Mesenchymal stem cell (in vitro differentiated cells and primary cell): ENCODE data around the gene CTSF.
"Not testable (repeated sequence)": the region's sequence is repeated elsewhere in the genome, so short reads cannot be mapped to it uniquely, and the experiment has no call there.

Experiments
- DNase-seq: peaks from one replicate; pipeline ENCODE4 v3.0.0-alpha.2; 2013
- H2AFZ ChIP-seq: one replicate; pipeline ENCODE4 v1.6.1; 2013; ENCODE audit warnings: low read depth, mild to moderate bottlenecking, control low read depth, inconsistent platforms, low read length, moderate library complexity
- H2AK5ac ChIP-seq: 2 replicates; pipeline ENCODE4 v1.6.1; 2013; ENCODE audit warnings: low read length, moderate library complexity, mild to moderate bottlenecking, inconsistent platforms; ENCODE audit not compliant: severe bottlenecking
- H2BK120ac ChIP-seq: one replicate; pipeline ENCODE4 v1.6.1; 2013; ENCODE audit warnings: low read depth, mild to moderate bottlenecking, inconsistent platforms, low read length, moderate library complexity
- H2BK12ac ChIP-seq, 2 experiments: one replicate each; pipeline ENCODE4 v1.6.1; 2013; ENCODE audit warnings: inconsistent platforms in 2 of 2, low read length in 2 of 2, mild to moderate bottlenecking in 2 of 2, moderate library complexity in 2 of 2, control low read depth in 1 of 2
- H2BK15ac ChIP-seq: one replicate; pipeline ENCODE4 v1.6.1; 2013; ENCODE audit warnings: mild to moderate bottlenecking, low read depth, inconsistent platforms; ENCODE audit not compliant: poor library complexity, severe bottlenecking
- H2BK5ac ChIP-seq: 2 replicates; pipeline ENCODE4 v1.6.1; 2013; ENCODE audit warnings: low read depth, mild to moderate bottlenecking, low read length, control low read depth, inconsistent platforms; ENCODE audit not compliant: poor library complexity, severe bottlenecking
- H3K14ac ChIP-seq, 2 experiments: one replicate each; pipeline ENCODE4 v1.6.1; 2013; ENCODE audit warnings: inconsistent platforms in 2 of 2, low read length in 2 of 2, control low read depth in 1 of 2, mild to moderate bottlenecking in 1 of 2, moderate library complexity in 1 of 2
- H3K18ac ChIP-seq, 2 experiments: one replicate each; pipeline ENCODE4 v1.6.1; 2013; ENCODE audit warnings: inconsistent platforms in 2 of 2, low read length in 2 of 2, control low read depth in 1 of 2, low read depth in 1 of 2, mild to moderate bottlenecking in 1 of 2
- H3K23ac ChIP-seq, 2 experiments: one replicate each; pipeline ENCODE4 v1.6.1; 2013; ENCODE audit warnings: inconsistent platforms in 2 of 2, low read length in 2 of 2, mild to moderate bottlenecking in 2 of 2, moderate library complexity in 2 of 2, control low read depth in 1 of 2
- H3K27ac ChIP-seq: 2 replicates; pipeline ENCODE4 v1.5.1; 2013; ENCODE audit warnings: mild to moderate bottlenecking, moderate library complexity, low read length, control low read depth, inconsistent platforms; ENCODE audit not compliant: poor library complexity, severe bottlenecking
- H3K27me3 ChIP-seq, 2 experiments: 2 replicates each; pipeline versions ENCODE4 v1.6.1 to v1.7.0; 2013; ENCODE audit warnings: low read length in 2 of 2, mild to moderate bottlenecking in 2 of 2, moderate library complexity in 2 of 2, control low read depth in 1 of 2, inconsistent platforms in 1 of 2; ENCODE audit not compliant: control insufficient read depth in 1 of 2, insufficient read depth in 1 of 2
- H3K36me3 ChIP-seq, 2 experiments: 2 replicates each; pipeline versions ENCODE4 v1.6.1 to v1.7.0; 2013; ENCODE audit warnings: low read length in 2 of 2, control low read depth in 1 of 2, inconsistent platforms in 1 of 2, low read depth in 1 of 2, mild to moderate bottlenecking in 1 of 2; ENCODE audit not compliant: insufficient read depth in 2 of 2, control insufficient read depth in 1 of 2
- H3K4ac ChIP-seq, 2 experiments: one replicate each; pipeline ENCODE4 v1.6.1; 2013; ENCODE audit warnings: inconsistent platforms in 2 of 2, low read length in 2 of 2, mild to moderate bottlenecking in 2 of 2, moderate library complexity in 2 of 2, control low read depth in 1 of 2, low read depth in 1 of 2
- H3K4me1 ChIP-seq: 2 replicates; pipeline ENCODE4 v1.6.1; 2013; ENCODE audit warnings: low read depth, low read length, control low read depth; ENCODE audit not compliant: control insufficient read depth, insufficient read depth
- H3K4me2 ChIP-seq: 2 replicates; pipeline ENCODE4 v1.6.1; 2013; ENCODE audit warnings: low read length, mild to moderate bottlenecking, inconsistent platforms; ENCODE audit not compliant: poor library complexity, severe bottlenecking
- H3K4me3 ChIP-seq, 2 experiments: 2 replicates each; pipeline versions ENCODE4 v1.5.1 to v1.7.0; 2013; ENCODE audit warnings: low read length in 2 of 2, mild to moderate bottlenecking in 2 of 2, control low read depth in 1 of 2, low read depth in 1 of 2; ENCODE audit not compliant: insufficient read depth in 1 of 2
- H3K79me1 ChIP-seq: replicated peaks from 2 replicates; pipeline ENCODE4 v1.6.1; 2013; ENCODE audit warnings: mild to moderate bottlenecking, control low read depth, low read length, inconsistent platforms; ENCODE audit not compliant: poor library complexity, severe bottlenecking
- H3K9ac ChIP-seq: 2 replicates; pipeline ENCODE4 v1.7.0; 2013; ENCODE audit warnings: mild to moderate bottlenecking, low read length, moderate library complexity
- H3K9me3 ChIP-seq: 2 replicates; pipeline ENCODE4 v1.7.0; 2013; ENCODE audit warnings: mild to moderate bottlenecking, low read length; ENCODE audit not compliant: control insufficient read depth
- H4K8ac ChIP-seq: one replicate; pipeline ENCODE4 v1.6.1; 2013; ENCODE audit warnings: inconsistent platforms, mild to moderate bottlenecking, low read length, moderate library complexity
- H4K91ac ChIP-seq: one replicate; pipeline ENCODE4 v1.6.1; 2013; ENCODE audit warnings: mild to moderate bottlenecking, low read length, inconsistent platforms
- WGBS: methylation state at CpG from one replicate; pipeline ENCODE4 v1.1.7; 2013; ENCODE audit warnings: mixed read lengths; 5-methylcytosine and 5-hydroxymethylcytosine counted together

The CTSF gene

DNA sequence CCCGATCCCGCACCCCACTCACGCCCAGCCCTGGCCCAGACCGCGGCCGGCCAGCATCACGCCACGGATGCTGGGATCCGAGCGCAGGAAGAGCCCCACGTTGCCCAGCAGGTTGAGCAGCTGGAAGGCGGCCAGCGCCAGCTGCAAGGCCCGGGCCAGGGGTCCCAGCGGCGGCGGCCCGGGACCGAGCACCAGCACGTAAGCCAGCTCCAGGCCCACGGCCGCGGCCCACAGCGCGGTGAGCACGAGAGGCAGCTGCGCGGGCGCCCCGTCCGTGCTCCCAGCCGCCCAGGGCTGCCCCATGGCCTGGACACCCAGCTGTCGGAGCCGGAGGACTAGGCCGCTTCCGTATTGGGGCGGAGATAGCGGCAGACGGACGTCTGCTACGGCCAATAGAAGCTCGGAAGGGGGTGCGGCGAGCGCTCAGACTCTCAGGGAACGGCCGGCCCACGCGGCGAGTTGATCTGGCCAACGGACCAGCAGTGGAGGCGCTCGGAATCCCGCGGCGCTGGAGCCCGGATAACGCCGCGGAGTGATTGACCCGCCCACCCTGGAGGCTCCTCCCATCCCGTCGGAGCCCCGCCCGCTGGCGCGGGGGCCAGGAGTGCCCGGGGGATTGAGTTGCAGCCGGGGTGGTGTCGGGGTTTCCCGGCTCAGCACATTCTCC lies 22.6 kb downstream of the CTSF start, which contains the start of gene ZDHHC24:
Gene ZDHHC24, minus strand, starts transcription at position 348 of the 667 bp plus-strand sequence. Its CDS starts 45 bp downstream, at position 303.
- H3K4ac ChIP-seq, result peak within 1 kb of the TSS; percentile 32 to 35
- peak within 1 kb of the TSS; percentile 86 for H3K4me3 ChIP-seq
- H2AK5ac ChIP-seq, result no peak within 1 kb of the TSS
- peak within 1 kb of the TSS; percentile 88 for H2AFZ ChIP-seq
- no peak within 1 kb of the TSS for H3K23ac ChIP-seq
- H4K8ac ChIP-seq, result peak within 1 kb of the TSS; percentile 85
- WGBS, result 1% methylated on average over 54 of the region's 71 CpGs
- H3K9ac ChIP-seq, result peak within 1 kb of the TSS; percentile 87
- H3K18ac ChIP-seq, result peak within 1 kb of the TSS; percentile 67 to 76
- peaks cover under 1 to 33% of the 10 kb centered on the region in 2 experiments for H3K27me3 ChIP-seq
- H3K4me1 ChIP-seq, result peaks cover 23% of the 10 kb centered on the region
- peak within 1 kb of the TSS in 1 of 2 experiments; percentile 37 for H2BK12ac ChIP-seq
- no peaks in the 10 kb centered on the region for H3K9me3 ChIP-seq
- peak within 1 kb of the TSS; percentile 77 for H2BK15ac ChIP-seq
- no peak within 1 kb of the TSS for H2BK5ac ChIP-seq
- no peak within 1 kb of the TSS for H4K91ac ChIP-seq
- H2BK120ac ChIP-seq, result no peak within 1 kb of the TSS
- peak within 1 kb of the TSS; percentile 81 for H3K4me2 ChIP-seq
- no peak within 1 kb of the TSS for H3K27ac ChIP-seq
- H3K36me3 ChIP-seq, result peaks cover 19 to 26% of the 10 kb centered on the region in 2 experiments
- H3K14ac ChIP-seq, result peak within 1 kb of the TSS in 1 of 2 experiments; percentile 87
- peaks cover 12% of the 10 kb centered on the region for H3K79me1 ChIP-seq
- peak; percentile 98 for DNase-seq

DNA sequence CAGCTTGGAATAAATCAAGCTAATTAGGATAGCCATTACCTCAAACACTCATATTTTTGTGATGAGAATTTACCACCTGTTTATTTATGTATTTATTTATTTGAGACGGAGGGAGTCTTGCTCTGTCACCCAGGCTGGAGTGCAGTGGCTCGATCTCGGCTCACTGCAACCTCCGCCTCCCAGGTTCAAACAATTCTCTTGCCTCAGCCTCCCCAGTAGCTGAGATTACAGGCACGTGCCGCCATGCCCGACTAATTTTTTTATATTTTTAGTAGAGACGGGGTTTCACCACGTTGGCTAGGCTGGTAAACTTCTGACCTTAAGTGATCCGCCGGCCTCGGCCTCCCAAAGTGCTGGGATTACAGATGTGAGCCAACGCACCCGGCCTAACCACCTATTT lies 23.5 kb downstream of the CTSF start:
- Histone ChIP-seq H3K4me2 (peak overlapping the region; percentile 81), H3K27me3 (peaks cover 0 to 27% of the 10 kb centered on the region in 2 experiments), H3K4me1 (peaks cover 23% of the 10 kb centered on the region), H3K4me3 (peak overlapping the region in 1 of 2 experiments; percentile 86), H3K36me3 (peaks cover 24 to 27% of the 10 kb centered on the region in 2 experiments), H3K9ac (peak overlapping the region; percentile 87), H3K79me1 (peaks cover 12% of the 10 kb centered on the region)
- not testable (repeated sequence) for DNase-seq, H4K8ac ChIP-seq, H2BK120ac ChIP-seq, H2BK15ac ChIP-seq, H2AK5ac ChIP-seq, H2BK5ac ChIP-seq, H3K27ac ChIP-seq, H3K23ac ChIP-seq, H3K4ac ChIP-seq, H3K14ac ChIP-seq, H4K91ac ChIP-seq, H2BK12ac ChIP-seq, H2AFZ ChIP-seq, H3K9me3 ChIP-seq, H3K18ac ChIP-seq
- WGBS, result 85% methylated on average over 14 of the region's 14 CpGs

DNA sequence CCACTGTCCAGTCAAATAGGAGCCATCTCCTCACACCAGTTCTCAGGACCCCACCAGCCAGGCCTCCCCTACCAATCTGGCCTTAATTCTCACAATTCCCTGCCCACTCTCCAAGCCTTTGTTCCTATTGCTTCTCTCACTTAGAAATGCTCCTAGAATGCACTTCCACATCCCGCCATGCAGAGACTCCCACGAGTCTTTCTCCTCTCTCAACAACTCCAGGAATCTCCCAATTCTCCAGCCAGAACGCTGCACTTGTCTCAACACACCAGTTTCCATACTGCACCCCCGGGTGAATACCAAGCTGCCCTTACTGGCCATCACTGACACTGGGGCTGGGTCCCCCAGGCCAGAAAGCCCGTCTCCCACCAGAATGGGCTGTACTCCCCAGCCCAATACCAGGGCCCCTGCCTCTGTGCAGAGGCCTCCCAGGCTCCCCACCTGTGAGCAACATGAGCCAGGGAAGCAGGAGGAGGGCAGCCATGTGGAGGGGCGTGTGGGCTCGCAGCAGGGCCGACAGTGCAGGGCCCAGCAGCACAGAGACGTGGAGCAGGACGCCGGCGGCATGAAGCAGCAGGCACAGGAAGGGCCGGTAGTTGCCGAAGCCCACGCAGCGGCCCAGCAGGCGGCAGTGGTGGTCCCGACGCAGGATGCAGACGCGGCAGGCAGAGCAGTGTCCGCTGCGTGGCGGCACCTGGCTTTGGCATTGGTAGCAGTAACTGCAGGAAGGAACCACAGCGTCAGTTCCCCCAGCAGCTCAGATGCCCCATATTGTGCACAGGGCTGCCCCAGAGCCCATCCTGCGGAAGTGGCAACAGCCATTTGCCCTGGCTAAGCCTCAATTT lies 24.9 kb downstream of the CTSF start:
- Histone ChIP-seq H2BK12ac (no peak overlapping the region), H3K23ac (no peak overlapping the region), H3K9me3 (no peaks in the 10 kb centered on the region), H4K8ac (peak overlapping the region; percentile 86), H3K4me1 (peaks cover 24% of the 10 kb centered on the region), H3K14ac (no peak overlapping the region), H3K18ac (no peak overlapping the region), H2BK15ac (no peak overlapping the region), H3K79me1 (peaks cover 17% of the 10 kb centered on the region), H4K91ac (peak overlapping the region; percentile 59), H2AFZ (peak overlapping the region; percentile 1), H3K27me3 (peaks cover 0 to 15% of the 10 kb centered on the region in 2 experiments), H3K36me3 (peaks cover 27 to 40% of the 10 kb centered on the region in 2 experiments), H3K4me2 (peak overlapping the region; percentile 25), H3K27ac (no peak overlapping the region), H3K4ac (no peak overlapping the region), H3K4me3 (no peak overlapping the region), H2AK5ac (no peak overlapping the region), H2BK5ac (no peak overlapping the region), H2BK120ac (no peak overlapping the region), H3K9ac (peak overlapping the region; percentile 37)
- WGBS, result 39% methylated on average over 26 of the region's 26 CpGs
- peak; percentile 69 for DNase-seq

DNA sequence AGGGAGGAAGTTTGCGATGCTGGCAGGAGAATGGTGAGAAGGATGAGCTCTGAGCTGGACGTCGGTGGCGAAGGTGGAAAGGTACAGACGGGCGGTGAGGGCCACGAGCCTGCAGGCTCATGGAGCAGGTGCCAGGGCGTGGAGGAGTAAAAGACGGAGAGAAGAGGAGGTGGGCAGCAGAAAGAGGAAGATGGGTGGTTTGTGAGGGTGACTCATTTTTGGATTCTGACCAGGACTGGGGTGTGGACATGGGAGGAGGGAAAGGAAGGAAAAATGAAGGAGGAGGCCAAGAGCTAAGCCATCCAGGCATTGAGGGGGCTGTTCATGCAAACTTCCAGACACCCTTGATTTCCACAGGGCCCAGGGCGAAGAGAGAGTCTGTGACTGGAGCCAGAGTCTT lies 26.0 kb downstream of the CTSF start:
- peaks cover 17% of the 10 kb centered on the region for H3K79me1 ChIP-seq
- peak overlapping the region; percentile 59 for H3K9ac ChIP-seq
- H4K8ac ChIP-seq, result no peak overlapping the region
- H2AFZ ChIP-seq, result no peak overlapping the region
- H3K4me3 ChIP-seq, result no peak overlapping the region
- no peak overlapping the region for H3K18ac ChIP-seq
- H4K91ac ChIP-seq, result no peak overlapping the region
- no peak overlapping the region for H2BK12ac ChIP-seq
- H3K27me3 ChIP-seq, result peaks cover 0 to 9% of the 10 kb centered on the region in 2 experiments
- WGBS, result 92% methylated on average over 10 of the region's 10 CpGs
- no peak overlapping the region for H2BK15ac ChIP-seq
- no peak overlapping the region for H2BK120ac ChIP-seq
- H3K4me1 ChIP-seq, result peaks cover 24% of the 10 kb centered on the region
- H3K36me3 ChIP-seq, result peaks cover 27 to 42% of the 10 kb centered on the region in 2 experiments
- no peak for DNase-seq
- no peak overlapping the region for H3K4me2 ChIP-seq
- H3K27ac ChIP-seq, result no peak overlapping the region
- no peak overlapping the region for H3K23ac ChIP-seq
- H2BK5ac ChIP-seq, result no peak overlapping the region
- H3K4ac ChIP-seq, result no peak overlapping the region
- no peak overlapping the region for H2AK5ac ChIP-seq
- H3K9me3 ChIP-seq, result no peaks in the 10 kb centered on the region
- H3K14ac ChIP-seq, result no peak overlapping the region
